GM10266 (cell line): ENCODE data around the gene GGT7.

ENCODE experiments used
- DNase-seq: peaks from one replicate; pipeline ENCODE4 v3.0.0; 2012; ENCODE audit errors: extremely low spot score
- CTCF ChIP-seq: IDR thresholded peaks from 2 replicates; pipeline ENCODE4 v1.5.1; 2012; ENCODE audit warnings: mild to moderate bottlenecking, low read depth; ENCODE audit not compliant: control insufficient read depth, insufficient read depth; ENCODE audit errors: missing control alignments

The GGT7 gene

GRCh38 chr20:34806255-34806654 is 66.4 kb downstream of the GGT7 start:
- no peak for TF ChIP-seq CTCF
- no peak for DNase-seq

GRCh38 chr20:34798871-34799270 is 73.8 kb downstream of the GGT7 start:
- no peak for TF ChIP-seq CTCF
- no peak for DNase-seq

- TF ChIP-seq CTCF = no peak
- no peak for DNase-seq
Measured at GRCh38 chr20:34798328-34798727, 74.3 kb downstream of the GGT7 start.

- TF ChIP-seq CTCF = no peak
- no peak for DNase-seq
Measured at GRCh38 chr20:34797012-34797995, 75.4 kb downstream of the GGT7 start.
